HepG2 (cell line): ENCODE results near the gene DSCAML1. TPM values are rescaled to one million over a fixed set of nuclear protein-coding genes. Genes with fewer than 3 reads are reported as not detected.

Source experiments
- ATAC-seq: fragments of 200-7000 bp; cut with Tn5 transposase; 3 replicates; pipeline ENCODE4 v1.9.1; 2020; ENCODE audit warnings: mild to moderate bottlenecking, moderate library complexity
- BruUV-seq: library from RNA; stranded (reverse); fragments of 400-500 nt; replicated peaks from 2 replicates; lab custom pipeline; 2021; lab: Mats Ljungman, UMichigan
- CTCF ChIA-PET: fragments of 300-600 bp; formaldehyde crosslinking; extraction: SDS; loops from one replicate; lab custom pipeline; 2021; ENCODE audit warnings: low total read pairs, inconsistent platforms, low intra/inter-chr PET ratio; lab: Yijun Ruan, JAX
- POLR2A ChIA-PET: fragments of 350-600 bp; sonication (Branson Sonifier 250); formaldehyde crosslinking; loops from one replicate; lab custom pipeline; 2020; ENCODE audit warnings: antibody characterized with exemption, inconsistent platforms; lab: Yijun Ruan, JAX
- DNase-seq: peaks from one replicate; pipeline ENCODE4 v3.0.0-alpha.2; 2015; ENCODE audit warnings: low spot score
- FAIRE-seq: peaks from 3 replicates; lab custom pipeline; 2011; peaks lifted over from hg19 to GRCh38; lab: Jason Lieb, UNC
- H2AFZ ChIP-seq: one replicate; pipeline ENCODE4 v1.6.1; 2011; ENCODE audit warnings: low read length, inconsistent platforms
- H3K27ac ChIP-seq: fragments of 300-600 bp; 3 replicates; pipeline ENCODE4 v1.8.0; 2011; ENCODE audit warnings: mixed run types, mild to moderate bottlenecking, mixed read lengths, low read length, inconsistent platforms; ENCODE audit not compliant: insufficient read depth; ENCODE audit errors: extremely low read length
- H3K27me3 ChIP-seq, 2 experiments: fragments of 200-600 bp in 1 of 2; 2 replicates in 1 of 2; 3 replicates in 1 of 2; pipeline versions ENCODE4 v1.6.0 to v1.8.0; 2011; ENCODE audit warnings: low read length in 2 of 2, mild to moderate bottlenecking in 2 of 2, moderate library complexity in 2 of 2, inconsistent platforms in 1 of 2; ENCODE audit not compliant: insufficient read depth in 2 of 2, control insufficient read depth in 1 of 2
- H3K36me3 ChIP-seq, 2 experiments: fragments of 200-600 bp in 1 of 2; replicated peaks in 1 of 2; 2 replicates in 1 of 2; 3 replicates in 1 of 2; pipeline versions ENCODE4 v1.5.1 to v1.8.0; 2011; ENCODE audit warnings: low read length in 2 of 2, inconsistent platforms in 1 of 2; ENCODE audit not compliant: insufficient read depth in 2 of 2, control insufficient read depth in 1 of 2
- H3K4me1 ChIP-seq: 2 replicates; pipeline ENCODE4 v1.5.1; 2012; ENCODE audit warnings: low read length, inconsistent platforms; ENCODE audit not compliant: insufficient read depth
- H3K4me2 ChIP-seq: 2 replicates; pipeline ENCODE4 v1.6.0; 2011; ENCODE audit warnings: low read depth, low read length, inconsistent platforms
- H3K4me3 ChIP-seq, 3 experiments: fragments of 200-600 bp in 1 of 3; sonication (generic), shearing (Covaris generic) in 1 of 3; replicated peaks in 1 of 3; 2 replicates each; pipeline ENCODE4 v1.5.1; 2011 to 2016; ENCODE audit warnings: low read length in 3 of 3, inconsistent platforms in 2 of 3, low read depth in 2 of 3, mild to moderate bottlenecking in 2 of 3, control low read depth in 1 of 3, mixed read lengths in 1 of 3; ENCODE audit not compliant: insufficient read depth in 1 of 3
- H3K79me2 ChIP-seq: one replicate; pipeline ENCODE4 v1.6.1; 2011; ENCODE audit warnings: low read length, inconsistent platforms; ENCODE audit not compliant: insufficient read depth
- H3K9ac ChIP-seq: 2 replicates; pipeline ENCODE4 v1.6.0; 2011; ENCODE audit warnings: mild to moderate bottlenecking, low read depth, low read length, inconsistent platforms; ENCODE audit not compliant: insufficient read depth
- H3K9me3 ChIP-seq: 2 replicates; pipeline ENCODE4 v1.5.1; 2012; ENCODE audit warnings: mild to moderate bottlenecking, low read length
- H4K20me1 ChIP-seq: 2 replicates; pipeline ENCODE4 v1.6.0; 2011; ENCODE audit warnings: inconsistent platforms, mild to moderate bottlenecking, low read length, moderate library complexity; ENCODE audit not compliant: insufficient read depth
- CEBPB ChIP-seq: IDR thresholded peaks from 2 replicates; pipeline ENCODE4 v1.6.1; 2011; ENCODE audit warnings: low read depth, low read length, improper control_type of control experiment, borderline replicate concordance
- NRL ChIP-seq: sonication (generic); formaldehyde crosslinking; IDR thresholded peaks from 2 replicates; pipeline ENCODE4 v1.5.0; 2020; ENCODE audit warnings: missing genetic modification reagents, mild to moderate bottlenecking, moderate library complexity, borderline replicate concordance
- SMAD9 ChIP-seq: sonication (generic); formaldehyde crosslinking; IDR thresholded peaks from 2 replicates; pipeline ENCODE4 v1.5.1; 2020; ENCODE audit warnings: mild to moderate bottlenecking, missing genetic modification reagents
- SRSF9 ChIP-seq: fragments of 200-400 bp; formaldehyde crosslinking; IDR thresholded peaks from 2 replicates; pipeline ENCODE4 v1.6.1; 2018; ENCODE audit warnings: borderline replicate concordance, mild to moderate bottlenecking, low read depth, low read length; ENCODE audit not compliant: insufficient read depth, poor library complexity, severe bottlenecking
- WGBS: methylation state at CpG from one replicate; pipeline ENCODE4 v1.1.6; 2017; ENCODE audit warnings: low lambda C conversion rate; 5-methylcytosine and 5-hydroxymethylcytosine counted together
- in situ Hi-C: cut with HindIII; loops from 2 replicates; pipeline ENCODE4 v1.10.0; 2017; ENCODE audit warnings: low pct_unique_long_range_greater_than_20kb; ENCODE audit not compliant: extremely low pct_ligation_motif_present
- intact Hi-C: fragments of 100-400 bp; cut with micrococcal nuclease; formaldehyde crosslinking; loops from one replicate; pipeline ENCODE4 v1.10.0; 2022; ENCODE audit not compliant: unreplicated experiment
- polyA plus RNA-seq, 8 experiments: library from polyadenylated mRNA; depleted of rRNA in 3 of 8; stranded (reverse) in 7 of 8; unstranded in 1 of 8; fragments of >200 nt; fragmentation: Illumina TruSeq in 4 of 8; extraction: Trizol in 4 of 8; gene quantifications; 2 replicates each; pipeline versions ENCODE4 v1.2.1 to v1.2.3, GENCODE V29; 2011 to 2016; ENCODE audit warnings: low read depth in 4 of 8, missing spikeins in 1 of 8, mixed read lengths in 1 of 8; ENCODE audit not compliant: insufficient read depth in 1 of 8
- total RNA-seq, 5 experiments: library from RNA; depleted of rRNA; stranded (reverse); fragments of >200 nt; fragmentation: Illumina TruSeq; extraction: Trizol; gene quantifications; 2 replicates each; pipeline ENCODE4 v1.2.3, GENCODE V29; 2016; ENCODE audit warnings: low read depth in 1 of 5
- TF ChIP-seq, protein P1 (sequence below): sonication (generic); formaldehyde crosslinking; IDR thresholded peaks from 2 replicates; pipeline ENCODE4 v1.5.1; 2020; ENCODE audit warnings: missing genetic modification reagents, mild to moderate bottlenecking, borderline replicate concordance
- TF ChIP-seq, protein P2 (sequence below): sonication (generic); formaldehyde crosslinking; IDR thresholded peaks from 2 replicates; pipeline ENCODE4 v1.9.0; 2021; ENCODE audit warnings: mild to moderate bottlenecking, missing genetic modification reagents
- TF ChIP-seq, protein P3 (sequence below), 2 experiments: sonication (generic) in 1 of 2; formaldehyde crosslinking in 1 of 2; IDR thresholded peaks; 2 replicates each; pipeline versions ENCODE4 v1.6.1 to v1.9.0; 2014 to 2022; ENCODE audit warnings: antibody characterized with exemption in 1 of 2, borderline replicate concordance in 1 of 2, inconsistent platforms in 1 of 2, low read depth in 1 of 2, missing genetic modification reagents in 1 of 2

Gene DSCAML1
- total and polyA plus RNA-seq, 2 of the 13 experiments (the other 11 are each of a cell fraction or from before 2014, with no cell fraction given), result 0.29 to 0.40 TPM

DNA sequence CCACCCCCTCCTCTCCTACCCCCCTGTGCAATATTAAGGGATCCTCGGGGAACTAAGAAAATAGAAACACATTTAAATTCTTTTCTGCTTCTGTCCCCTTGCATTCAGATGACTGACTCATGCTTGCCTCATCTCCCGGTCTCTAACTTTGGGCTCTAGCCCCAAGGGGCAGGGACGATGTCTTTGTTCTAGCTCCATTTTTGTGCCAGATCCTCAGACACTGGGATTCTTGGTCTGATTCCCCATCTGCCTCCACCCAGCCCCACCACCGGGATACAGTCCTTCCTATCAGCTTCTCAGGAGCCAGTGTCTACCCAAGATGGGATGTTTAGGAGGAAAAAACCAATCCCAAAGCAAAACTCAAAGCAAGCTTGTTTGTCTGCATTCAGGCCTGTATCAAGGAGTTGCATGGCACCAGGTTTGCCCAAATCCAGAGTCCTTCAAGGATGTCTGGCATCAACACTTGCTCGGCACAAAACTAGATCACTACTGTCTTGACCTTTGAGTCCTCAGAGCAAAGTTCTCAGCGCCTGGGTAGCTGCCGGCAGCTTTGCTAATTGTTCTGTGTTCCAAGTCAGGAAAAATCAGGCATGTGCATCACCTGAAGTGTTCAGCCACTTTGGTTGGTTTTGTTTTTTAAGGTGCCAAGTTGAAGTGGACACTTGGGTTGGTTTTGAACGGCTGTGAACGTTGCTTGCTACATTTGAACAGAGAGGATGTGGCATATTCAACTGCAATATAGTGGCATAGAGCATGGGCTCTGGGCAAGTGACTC is 212.8 kb downstream of the DSCAML1 start:
- Histone ChIP-seq H3K27me3 (peaks cover 3 to 10% of the 10 kb centered on the region in 2 experiments; a peak in 3 of 5 replicates), H3K4me2 (no peak overlapping the region), H3K27ac (no peak overlapping the region), H3K4me1 (no peaks in the 10 kb centered on the region), H3K9ac (no peak overlapping the region), H4K20me1 (no peaks in the 10 kb centered on the region), H3K36me3 (no peaks in the 10 kb centered on the region), H3K79me2 (no peaks in the 10 kb centered on the region), H3K9me3 (no peaks in the 10 kb centered on the region), H3K4me3 (no peak overlapping the region), H2AFZ (no peak overlapping the region)
- in situ Hi-C loops, result no loop called here
- POLR2A ChIA-PET, result no interaction called here
- no peak for FAIRE-seq
- 11% methylated on average over 8 of the region's 9 CpGs for WGBS
- CTCF ChIA-PET, result no interaction called here
- BruUV-seq, result no TSS peak
- intact Hi-C loops, result no loop called here
- DNase-seq, result no peak
- ATAC-seq, result no peak
- TF ChIP-seq, protein P1, sequence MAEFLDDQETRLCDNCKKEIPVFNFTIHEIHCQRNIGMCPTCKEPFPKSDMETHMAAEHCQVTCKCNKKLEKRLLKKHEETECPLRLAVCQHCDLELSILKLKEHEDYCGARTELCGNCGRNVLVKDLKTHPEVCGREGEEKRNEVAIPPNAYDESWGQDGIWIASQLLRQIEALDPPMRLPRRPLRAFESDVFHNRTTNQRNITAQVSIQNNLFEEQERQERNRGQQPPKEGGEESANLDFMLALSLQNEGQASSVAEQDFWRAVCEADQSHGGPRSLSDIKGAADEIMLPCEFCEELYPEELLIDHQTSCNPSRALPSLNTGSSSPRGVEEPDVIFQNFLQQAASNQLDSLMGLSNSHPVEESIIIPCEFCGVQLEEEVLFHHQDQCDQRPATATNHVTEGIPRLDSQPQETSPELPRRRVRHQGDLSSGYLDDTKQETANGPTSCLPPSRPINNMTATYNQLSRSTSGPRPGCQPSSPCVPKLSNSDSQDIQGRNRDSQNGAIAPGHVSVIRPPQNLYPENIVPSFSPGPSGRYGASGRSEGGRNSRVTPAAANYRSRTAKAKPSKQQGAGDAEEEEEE (CRISPR knock-in tag), result no peak
- TF ChIP-seq NRL (CRISPR knock-in tag) (no peak), SMAD9 (CRISPR knock-in tag) (no peak), CEBPB (no peak), SRSF9 (no peak)
- TF ChIP-seq, protein P2, sequence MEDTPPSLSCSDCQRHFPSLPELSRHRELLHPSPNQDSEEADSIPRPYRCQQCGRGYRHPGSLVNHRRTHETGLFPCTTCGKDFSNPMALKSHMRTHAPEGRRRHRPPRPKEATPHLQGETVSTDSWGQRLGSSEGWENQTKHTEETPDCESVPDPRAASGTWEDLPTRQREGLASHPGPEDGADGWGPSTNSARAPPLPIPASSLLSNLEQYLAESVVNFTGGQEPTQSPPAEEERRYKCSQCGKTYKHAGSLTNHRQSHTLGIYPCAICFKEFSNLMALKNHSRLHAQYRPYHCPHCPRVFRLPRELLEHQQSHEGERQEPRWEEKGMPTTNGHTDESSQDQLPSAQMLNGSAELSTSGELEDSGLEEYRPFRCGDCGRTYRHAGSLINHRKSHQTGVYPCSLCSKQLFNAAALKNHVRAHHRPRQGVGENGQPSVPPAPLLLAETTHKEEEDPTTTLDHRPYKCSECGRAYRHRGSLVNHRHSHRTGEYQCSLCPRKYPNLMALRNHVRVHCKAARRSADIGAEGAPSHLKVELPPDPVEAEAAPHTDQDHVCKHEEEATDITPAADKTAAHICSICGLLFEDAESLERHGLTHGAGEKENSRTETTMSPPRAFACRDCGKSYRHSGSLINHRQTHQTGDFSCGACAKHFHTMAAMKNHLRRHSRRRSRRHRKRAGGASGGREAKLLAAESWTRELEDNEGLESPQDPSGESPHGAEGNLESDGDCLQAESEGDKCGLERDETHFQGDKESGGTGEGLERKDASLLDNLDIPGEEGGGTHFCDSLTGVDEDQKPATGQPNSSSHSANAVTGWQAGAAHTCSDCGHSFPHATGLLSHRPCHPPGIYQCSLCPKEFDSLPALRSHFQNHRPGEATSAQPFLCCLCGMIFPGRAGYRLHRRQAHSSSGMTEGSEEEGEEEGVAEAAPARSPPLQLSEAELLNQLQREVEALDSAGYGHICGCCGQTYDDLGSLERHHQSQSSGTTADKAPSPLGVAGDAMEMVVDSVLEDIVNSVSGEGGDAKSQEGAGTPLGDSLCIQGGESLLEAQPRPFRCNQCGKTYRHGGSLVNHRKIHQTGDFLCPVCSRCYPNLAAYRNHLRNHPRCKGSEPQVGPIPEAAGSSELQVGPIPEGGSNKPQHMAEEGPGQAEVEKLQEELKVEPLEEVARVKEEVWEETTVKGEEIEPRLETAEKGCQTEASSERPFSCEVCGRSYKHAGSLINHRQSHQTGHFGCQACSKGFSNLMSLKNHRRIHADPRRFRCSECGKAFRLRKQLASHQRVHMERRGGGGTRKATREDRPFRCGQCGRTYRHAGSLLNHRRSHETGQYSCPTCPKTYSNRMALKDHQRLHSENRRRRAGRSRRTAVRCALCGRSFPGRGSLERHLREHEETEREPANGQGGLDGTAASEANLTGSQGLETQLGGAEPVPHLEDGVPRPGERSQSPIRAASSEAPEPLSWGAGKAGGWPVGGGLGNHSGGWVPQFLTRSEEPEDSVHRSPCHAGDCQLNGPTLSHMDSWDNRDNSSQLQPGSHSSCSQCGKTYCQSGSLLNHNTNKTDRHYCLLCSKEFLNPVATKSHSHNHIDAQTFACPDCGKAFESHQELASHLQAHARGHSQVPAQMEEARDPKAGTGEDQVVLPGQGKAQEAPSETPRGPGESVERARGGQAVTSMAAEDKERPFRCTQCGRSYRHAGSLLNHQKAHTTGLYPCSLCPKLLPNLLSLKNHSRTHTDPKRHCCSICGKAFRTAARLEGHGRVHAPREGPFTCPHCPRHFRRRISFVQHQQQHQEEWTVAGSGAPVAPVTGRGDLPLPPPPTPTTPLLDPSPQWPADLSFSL, result no peak
- TF ChIP-seq, protein P3, sequence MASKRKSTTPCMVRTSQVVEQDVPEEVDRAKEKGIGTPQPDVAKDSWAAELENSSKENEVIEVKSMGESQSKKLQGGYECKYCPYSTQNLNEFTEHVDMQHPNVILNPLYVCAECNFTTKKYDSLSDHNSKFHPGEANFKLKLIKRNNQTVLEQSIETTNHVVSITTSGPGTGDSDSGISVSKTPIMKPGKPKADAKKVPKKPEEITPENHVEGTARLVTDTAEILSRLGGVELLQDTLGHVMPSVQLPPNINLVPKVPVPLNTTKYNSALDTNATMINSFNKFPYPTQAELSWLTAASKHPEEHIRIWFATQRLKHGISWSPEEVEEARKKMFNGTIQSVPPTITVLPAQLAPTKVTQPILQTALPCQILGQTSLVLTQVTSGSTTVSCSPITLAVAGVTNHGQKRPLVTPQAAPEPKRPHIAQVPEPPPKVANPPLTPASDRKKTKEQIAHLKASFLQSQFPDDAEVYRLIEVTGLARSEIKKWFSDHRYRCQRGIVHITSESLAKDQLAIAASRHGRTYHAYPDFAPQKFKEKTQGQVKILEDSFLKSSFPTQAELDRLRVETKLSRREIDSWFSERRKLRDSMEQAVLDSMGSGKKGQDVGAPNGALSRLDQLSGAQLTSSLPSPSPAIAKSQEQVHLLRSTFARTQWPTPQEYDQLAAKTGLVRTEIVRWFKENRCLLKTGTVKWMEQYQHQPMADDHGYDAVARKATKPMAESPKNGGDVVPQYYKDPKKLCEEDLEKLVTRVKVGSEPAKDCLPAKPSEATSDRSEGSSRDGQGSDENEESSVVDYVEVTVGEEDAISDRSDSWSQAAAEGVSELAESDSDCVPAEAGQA (IDR thresholded peaks at IDR 0.05; ENCODE audit: low read depth), result no peak
- TF ChIP-seq, protein P3 (CRISPR knock-in tag; IDR thresholded peaks at IDR 0.05; ENCODE audit: borderline replicate concordance), result no peak
